GM23338 (cell line): ENCODE results near the gene CYP4F2.
"Not testable (repeated sequence)": the region's sequence is repeated elsewhere in the genome, so short reads cannot be mapped to it uniquely, and the experiment has no call there.

Source experiments
- CREB1 ChIP-seq: fragments of 250-450 bp; sonication (Bioruptor Pico); IDR thresholded peaks from 2 replicates; pipeline ENCODE4 v1.5.0; 2020; ENCODE audit warnings: low read depth, mild to moderate bottlenecking, moderate library complexity
- CTCF ChIP-seq, 2 experiments: fragments of 200-600 bp in 1 of 2; sonication (generic) in 1 of 2; conservative IDR thresholded peaks; 2 replicates each; pipeline versions ENCODE4 v1.5.1 to v1.6.1; 2016 to 2017; ENCODE audit warnings: antibody characterized with exemption in 2 of 2, low read depth in 2 of 2, mild to moderate bottlenecking in 2 of 2, moderate library complexity in 1 of 2
- ETS1 ChIP-seq: IDR thresholded peaks from 2 replicates; pipeline ENCODE4 v1.6.1; 2016; ENCODE audit warnings: antibody characterized with exemption
- EZH2 ChIP-seq: fragments of 200-600 bp; sonication (generic); IDR thresholded peaks from one replicate; pipeline ENCODE4 v1.8.0; 2017; ENCODE audit warnings: antibody characterized with exemption, mild to moderate bottlenecking, low read depth; ENCODE audit not compliant: unreplicated experiment
- EZH2phosphoT487 ChIP-seq: fragments of 200-600 bp; sonication (generic); IDR thresholded peaks from one replicate; pipeline ENCODE4 v1.8.1; 2018; ENCODE audit warnings: antibody characterized with exemption; ENCODE audit not compliant: unreplicated experiment
- JUNB ChIP-seq: IDR thresholded peaks from one replicate; pipeline ENCODE4 v1.6.1; 2016; ENCODE audit warnings: antibody characterized with exemption; ENCODE audit not compliant: unreplicated experiment
- NANOG ChIP-seq: IDR thresholded peaks from 2 replicates; pipeline ENCODE4 v1.6.1; 2016; ENCODE audit warnings: antibody characterized with exemption, borderline replicate concordance
- POLR2AphosphoS5 ChIP-seq: IDR thresholded peaks from 2 replicates; pipeline ENCODE4 v1.6.1; 2016; ENCODE audit warnings: antibody characterized with exemption, low read depth
- REST ChIP-seq: IDR thresholded peaks from one replicate; pipeline ENCODE4 v1.6.1; 2018; ENCODE audit warnings: antibody characterized with exemption; ENCODE audit not compliant: unreplicated experiment
- STAT1 ChIP-seq: IDR thresholded peaks from one replicate; pipeline ENCODE4 v1.6.1; 2016; ENCODE audit warnings: antibody characterized with exemption; ENCODE audit not compliant: unreplicated experiment
- ZNF114 ChIP-seq: fragments of 250-450 bp; sonication (Bioruptor Pico); IDR thresholded peaks from 2 replicates; pipeline ENCODE4 v1.5.0; 2020; ENCODE audit warnings: mild to moderate bottlenecking, moderate library complexity
- ZNF331 ChIP-seq: fragments of 250-450 bp; sonication (Bioruptor Pico); IDR thresholded peaks from 2 replicates; pipeline ENCODE4 v1.5.0; 2020; ENCODE audit warnings: low read depth, mild to moderate bottlenecking, moderate library complexity
- ZNF462 ChIP-seq: fragments of 250-450 bp; sonication (Bioruptor Pico); IDR thresholded peaks from 2 replicates; pipeline ENCODE4 v1.5.0; 2020; ENCODE audit warnings: mild to moderate bottlenecking, moderate library complexity

GRCh38 chr19:15834232-15834631 lies 63.6 kb downstream of the CYP4F2 start:
- TF ChIP-seq CTCF (conservative IDR thresholded peaks at IDR 0.05; ENCODE audit: low read depth in 2 of 2); EZH2phosphoT487; REST; POLR2AphosphoS5; NANOG; EZH2; ZNF114; ETS1; ZNF462; CREB1 (CRISPR knock-in tag); JUNB; ZNF331 (CRISPR knock-in tag); STAT1: not testable (repeated sequence)
